GM12878 (cell line): ENCODE measurements around the gene CTNNBIP1. TPM values are rescaled to one million over a fixed set of nuclear protein-coding genes. Genes with fewer than 3 reads are reported as not detected.

ENCODE experiments used
- ATAC-seq: fragments of 200-7000 bp; cut with Tn5 transposase; 3 replicates; pipeline ENCODE4 v1.9.1; 2020; ENCODE audit warnings: mild to moderate bottlenecking, moderate library complexity
- BruUV-seq: library from RNA; stranded (reverse); fragments of 400-500 nt; replicated peaks from 2 replicates; lab custom pipeline; 2021; lab: Mats Ljungman, UMichigan
- CTCF ChIA-PET: fragments of 300-600 bp; sonication (Branson Sonifier 250); formaldehyde crosslinking; extraction: SDS; loops from one replicate; lab custom pipeline; 2021; ENCODE audit warnings: inconsistent platforms; lab: Yijun Ruan, JAX
- POLR2A ChIA-PET: fragments of 350-600 bp; formaldehyde crosslinking; extraction: SDS; loops from one replicate; lab custom pipeline; 2021; ENCODE audit warnings: inconsistent platforms; lab: Charles Lee
- RAD21 ChIA-PET: fragments of 300-600 bp; sonication (Branson Sonifier 250); formaldehyde crosslinking; loops from one replicate; lab custom pipeline; 2023; ENCODE audit warnings: antibody characterized with exemption; ENCODE audit not compliant: unreplicated experiment; lab: Charles Lee
- SMC1A ChIA-PET: fragments of 300-600 bp; sonication (Branson Sonifier 250); formaldehyde crosslinking; loops from one replicate; lab custom pipeline; 2023; ENCODE audit not compliant: unreplicated experiment, uncharacterized antibody; lab: Charles Lee
- DNase-seq: peaks from one replicate; pipeline ENCODE4 v3.0.0-alpha.2; 2011; ENCODE audit warnings: low read depth, low spot score
- FAIRE-seq: peaks from 3 replicates; lab custom pipeline; 2011; peaks lifted over from hg19 to GRCh38; lab: Jason Lieb, UNC
- H2AFZ ChIP-seq: 2 replicates; pipeline ENCODE4 v1.6.0; 2011; ENCODE audit warnings: low read depth, low read length, control low read depth; ENCODE audit not compliant: control insufficient read depth
- H3K27ac ChIP-seq: 2 replicates; pipeline ENCODE4 v1.5.1; 2011; ENCODE audit warnings: control low read depth; ENCODE audit not compliant: control insufficient read depth, insufficient read depth
- H3K27me3 ChIP-seq, 2 experiments: replicated peaks in 1 of 2; 2 replicates each; pipeline versions ENCODE4 v1.6.0 to v1.6.1; 2011; ENCODE audit warnings: low read length in 1 of 2; ENCODE audit not compliant: control insufficient read depth in 2 of 2, insufficient read depth in 2 of 2
- H3K36me3 ChIP-seq, 2 experiments: 2 replicates each; pipeline ENCODE4 v1.5.1; 2011; ENCODE audit warnings: low read length in 1 of 2; ENCODE audit not compliant: control insufficient read depth in 2 of 2, insufficient read depth in 2 of 2
- H3K4me1 ChIP-seq: 2 replicates; pipeline ENCODE4 v1.6.1; 2011; ENCODE audit warnings: mild to moderate bottlenecking, low read length, moderate library complexity, mixed read lengths; ENCODE audit not compliant: control insufficient read depth, insufficient read depth
- H3K4me2 ChIP-seq: 2 replicates; pipeline ENCODE4 v1.6.0; 2011; ENCODE audit warnings: control low read depth; ENCODE audit not compliant: control insufficient read depth, insufficient read depth
- H3K4me3 ChIP-seq: fragments of 200-600 bp; sonication (generic); 2 replicates; pipeline ENCODE4 v1.5.1; 2016
- H3K79me2 ChIP-seq: 2 replicates; pipeline ENCODE4 v1.6.0; 2011; ENCODE audit warnings: low read length; ENCODE audit not compliant: control insufficient read depth, insufficient read depth
- H3K9ac ChIP-seq: 2 replicates; pipeline ENCODE4 v1.8.0; 2011; ENCODE audit warnings: low read length, control low read depth, mixed read lengths; ENCODE audit not compliant: control insufficient read depth, insufficient read depth
- H3K9me3 ChIP-seq: replicated peaks from 3 replicates; pipeline ENCODE4 v1.5.1; 2011; ENCODE audit warnings: mild to moderate bottlenecking, low read length; ENCODE audit not compliant: control insufficient read depth, insufficient read depth
- H4K20me1 ChIP-seq: 2 replicates; pipeline ENCODE4 v1.6.0; 2011; ENCODE audit not compliant: control insufficient read depth, insufficient read depth
- BACH1 ChIP-seq: fragments of 450-650 bp; IDR thresholded peaks from 2 replicates; pipeline ENCODE4 v1.6.1; 2017; ENCODE audit warnings: mild to moderate bottlenecking, borderline replicate concordance
- BRCA1 ChIP-seq: IDR thresholded peaks from 2 replicates; pipeline ENCODE4 v1.6.1; 2011; ENCODE audit warnings: low read depth, low read length, improper control_type of control experiment
- EED ChIP-seq: sonication (generic); IDR thresholded peaks from 2 replicates; pipeline ENCODE4 v1.6.1; 2016; ENCODE audit warnings: antibody characterized with exemption, low read depth
- HSF1 ChIP-seq: fragments of 150-350 bp; IDR thresholded peaks from 2 replicates; pipeline ENCODE4 v1.6.1; 2014; ENCODE audit warnings: mild to moderate bottlenecking, low read depth, low read length
- MLLT1 ChIP-seq: fragments of 450-650 bp; IDR thresholded peaks from 2 replicates; pipeline ENCODE4 v1.6.1; 2016; ENCODE audit warnings: mild to moderate bottlenecking
- PAX5 ChIP-seq: IDR thresholded peaks from 2 replicates; pipeline ENCODE4 v1.6.1; 2011; ENCODE audit warnings: low read depth, low read length, borderline replicate concordance
- POLR2A ChIP-seq: IDR thresholded peaks from 2 replicates; pipeline ENCODE4 v1.6.1; 2011; ENCODE audit warnings: low read depth, mild to moderate bottlenecking, low read length
- RAD21 ChIP-seq: IDR thresholded peaks from 2 replicates; pipeline ENCODE4 v1.6.1; 2011; ENCODE audit warnings: mild to moderate bottlenecking, low read depth, low read length, moderate library complexity; ENCODE audit not compliant: insufficient read depth
- ZNF274 ChIP-seq: IDR thresholded peaks from one replicate; pipeline ENCODE4 v1.8.0; 2011; ENCODE audit not compliant: insufficient read length, insufficient read depth
- WGBS: methylation state at CpG from one replicate; pipeline ENCODE4 v1.1.6; 2016; ENCODE audit warnings: low lambda C conversion rate; ENCODE audit not compliant: insufficient replicate concordance, insufficient coverage; ENCODE audit errors: missing lambda C conversion rate; 5-methylcytosine and 5-hydroxymethylcytosine counted together
- in situ Hi-C: fragments of 300-500 bp; cut with MboI; formaldehyde crosslinking; loops from 9 replicates; pipeline ENCODE4 v1.14.3; 2018; ENCODE audit warnings: mixed read lengths
- intact Hi-C: fragments of 100-400 bp; cut with micrococcal nuclease; formaldehyde crosslinking; loops from one replicate; pipeline ENCODE4 v1.14.2; 2022; ENCODE audit not compliant: unreplicated experiment
- polyA plus RNA-seq, 11 experiments: library from polyadenylated mRNA; depleted of rRNA in 4 of 11; unstranded in 6 of 11; stranded (reverse) in 5 of 11; fragments of >200 nt; fragmentation: Nextera tagmentation in 4 of 11; fragmentation: Illumina TruSeq in 1 of 11; extraction: Ambion mirVana in 4 of 11; extraction: Trizol in 1 of 11; gene quantifications; 1 replicate in 1 of 11; 2 replicates in 10 of 11; pipeline versions ENCODE4 v1.2.1 to v1.2.3, GENCODE V29; 2011 to 2016; ENCODE audit warnings: inconsistent platforms in 2 of 11, missing spikeins in 2 of 11, low read depth in 1 of 11
- total RNA-seq, 4 experiments: library from RNA; depleted of rRNA in 3 of 4; stranded (reverse); fragments of >200 nt in 3 of 4; fragmentation: Illumina TruSeq in 1 of 4; extraction: Trizol in 1 of 4; gene quantifications; 2 replicates each; pipeline versions ENCODE4 v1.2.1 to v1.2.3, GENCODE V29; 2013 to 2021

CTNNBIP1 gene
- total and polyA plus RNA-seq, 10 of the 15 experiments (the other 5 are each of a cell fraction or from before 2014, with no cell fraction given), result 0.42 to 31.8 (median 10.8) TPM

- BruUV-seq, result no TSS peak
- TF ChIP-seq ZNF274, result no peak
- no peak for TF ChIP-seq EED
- WGBS, result 78% methylated on average over 6 of the region's 6 CpGs
- H3K9ac ChIP-seq, result no peak overlapping the region
- FAIRE-seq (no peak), DNase-seq (no peak), ATAC-seq (no peak)
- H3K79me2 ChIP-seq, result no peaks in the 10 kb centered on the region
- H4K20me1 ChIP-seq, result no peaks in the 10 kb centered on the region
- H3K4me2 ChIP-seq, result no peak overlapping the region
- no peak overlapping the region for H3K4me3 ChIP-seq
- intact Hi-C loops, result loop anchor here (1.0 to 10.0 kb wide), 4 partner anchors 83 to 372 kb away; no protein-coding TSS in a partner anchor
- ChIA-PET SMC1A (interaction anchor here (1.5 to 16.6 kb wide), 4 partner anchors 45 to 241 kb away, joined by 3 to 428 read pairs (median 6); no protein-coding TSS in a partner anchor), RAD21 (interaction anchor here (1.0 to 7.1 kb wide), 4 partner anchors 67 to 239 kb away, joined by 3 to 174 read pairs (median 6); no protein-coding TSS in a partner anchor), CTCF (interaction anchor here (0.6 to 19.1 kb wide), 12 partner anchors 8 to 371 kb away, joined by 3 to 562 read pairs (median 5); partner anchors contain the start of gene TMEM201), POLR2A (interaction anchor here (0.5 kb wide), 1 partner anchor 243 kb away, joined by 4 read pairs; no protein-coding TSS in a partner anchor)
- no peaks in the 10 kb centered on the region for H3K9me3 ChIP-seq
- no peak overlapping the region for H2AFZ ChIP-seq
- H3K27me3 ChIP-seq, result no peaks in the 10 kb centered on the region
- H3K27ac ChIP-seq, result no peak overlapping the region
- H3K36me3 ChIP-seq, result no peaks in the 10 kb centered on the region
- in situ Hi-C loops, result loop anchor here (5.0 kb wide), 2 partner anchors 80 to 235 kb away; no protein-coding TSS in a partner anchor
- H3K4me1 ChIP-seq, result peaks cover 23% of the 10 kb centered on the region
Measured at GRCh38 chr1:9866836-9867235, 43.2 kb downstream of the CTNNBIP1 start.

GRCh38 chr1:9865724-9866123 is 44.3 kb downstream of the CTNNBIP1 start:
- no peak overlapping the region for H3K4me2 ChIP-seq
- H3K36me3 ChIP-seq, result no peaks in the 10 kb centered on the region
- no peaks in the 10 kb centered on the region for H4K20me1 ChIP-seq
- in situ Hi-C loops (loop anchor here (5.0 kb wide), 2 partner anchors 78 to 233 kb away; no protein-coding TSS in a partner anchor), intact Hi-C loops (loop anchor here (2.0 to 10.0 kb wide), 4 partner anchors 43 to 371 kb away; partner anchors contain the start of gene CLSTN1)
- RAD21 ChIA-PET, result interaction anchor here (0.6 to 7.1 kb wide), 9 partner anchors 45 to 251 kb away, joined by 3 to 174 read pairs (median 3); no protein-coding TSS in a partner anchor
- WGBS, result 92% methylated on average over 2 of the region's 2 CpGs
- SMC1A ChIA-PET, result interaction anchor here (0.7 to 16.6 kb wide), 7 partner anchors 12 to 239 kb away, joined by 3 to 428 read pairs (median 4); no protein-coding TSS in a partner anchor
- POLR2A ChIA-PET, result interaction anchor here (0.6 to 1.6 kb wide), 3 partner anchors 81 to 351 kb away, joined by 3 to 8 read pairs (median 4); no protein-coding TSS in a partner anchor
- no peaks in the 10 kb centered on the region for H3K79me2 ChIP-seq
- CTCF ChIA-PET, result interaction anchor here (0.7 to 19.1 kb wide), 15 partner anchors 9 to 370 kb away, joined by 3 to 562 read pairs (median 5); partner anchors contain the start of gene TMEM201
- FAIRE-seq, result no peak
- no peak overlapping the region for H2AFZ ChIP-seq
- TF ChIP-seq BACH1 (no peak), PAX5 (no peak), BRCA1 (no peak), HSF1 (no peak), MLLT1 (no peak), POLR2A (no peak), RAD21 (no peak)
- H3K9ac ChIP-seq, result no peak overlapping the region
- no TSS peak for BruUV-seq
- no peak for DNase-seq
- H3K27ac ChIP-seq, result no peak overlapping the region
- no peak overlapping the region for H3K4me3 ChIP-seq
- no peaks in the 10 kb centered on the region for H3K9me3 ChIP-seq
- peaks cover 26% of the 10 kb centered on the region for H3K4me1 ChIP-seq
- no peaks in the 10 kb centered on the region for H3K27me3 ChIP-seq
- no peak for ATAC-seq
